Non-pigmented ciliary epithelial cell (primary cell): Measurements from ENCODE around the gene SAG.
A peak's percentile ranks its signal among the peaks of the same experiment; 100 is the strongest.

Experiments used
- DNase-seq: peaks from one replicate; pipeline ENCODE4 v3.0.0-alpha.2; 2010; ENCODE audit warnings: low read depth

SAG gene

DNA sequence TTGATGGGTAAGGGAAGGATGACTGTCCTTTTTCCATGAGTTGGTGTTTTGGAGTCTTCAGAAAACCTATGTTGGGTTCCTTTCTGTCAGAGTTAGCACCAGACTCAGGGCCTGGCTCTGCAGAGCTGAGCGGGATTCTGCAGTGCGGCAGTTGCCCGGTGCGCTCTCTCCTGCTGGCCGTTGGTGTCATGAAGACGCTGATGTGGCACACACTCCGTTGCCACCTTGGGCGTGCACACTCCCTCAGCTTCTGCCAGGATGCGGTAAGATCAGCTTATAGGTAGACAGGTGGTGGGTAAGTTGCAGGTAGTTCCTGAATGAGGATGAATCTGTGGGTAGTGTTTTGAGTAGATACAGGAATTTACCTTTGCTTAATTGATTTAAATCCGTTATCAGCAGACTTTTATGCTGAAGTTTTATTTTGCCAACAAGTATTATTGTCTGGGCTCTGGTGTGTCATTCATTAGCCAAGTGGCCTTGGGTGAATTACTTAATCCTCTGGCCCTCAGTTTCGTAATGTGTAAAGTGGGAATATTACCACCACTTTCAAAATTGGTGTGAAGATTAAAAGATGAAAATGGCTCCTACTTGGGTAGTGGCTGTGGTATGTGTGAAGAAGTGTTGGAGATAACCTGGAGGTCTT is 73.5 kb downstream of the SAG start:
- no peak for DNase-seq

GRCh38 chr2:233381638-233381995 is 74.0 kb downstream of the SAG start:
- no peak for DNase-seq

- no peak for DNase-seq
Measured at GRCh38 chr2:233384015-233384414, 76.4 kb downstream of the SAG start.

DNA sequence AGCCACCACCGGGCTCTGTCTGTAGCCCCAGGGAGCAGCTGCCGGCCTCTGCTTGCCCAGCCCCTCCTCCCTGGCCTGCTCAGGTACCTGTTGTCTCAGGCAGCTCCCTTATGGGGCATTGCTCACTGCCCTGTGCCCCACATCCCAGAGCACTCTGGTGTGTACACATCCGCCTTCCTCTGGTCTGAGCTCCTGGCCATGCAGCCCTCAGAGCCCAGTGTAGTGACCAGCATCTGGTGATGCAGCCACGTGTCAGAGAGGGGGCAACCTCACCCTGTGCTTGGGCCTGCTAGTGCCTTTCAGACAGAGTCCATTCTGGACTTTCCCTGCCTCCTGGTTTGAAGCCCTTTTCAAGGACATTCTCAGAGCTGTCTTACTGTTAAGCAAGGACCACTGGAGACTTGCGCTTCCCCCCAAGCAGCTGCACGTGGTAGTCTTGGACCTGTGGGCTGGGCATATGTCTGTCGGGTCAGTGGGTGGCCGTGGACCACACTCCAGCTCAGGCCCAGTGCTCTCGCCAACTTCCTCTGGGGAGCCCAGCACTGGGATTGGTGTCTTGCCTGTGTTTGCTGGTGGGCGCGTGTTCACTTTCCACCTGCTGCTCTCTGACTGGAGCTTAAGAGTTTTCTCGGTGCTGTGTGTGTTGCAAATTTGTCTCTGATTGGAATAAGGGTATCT is 77.3 kb downstream of the SAG start:
- DNase-seq: no peak

DNA sequence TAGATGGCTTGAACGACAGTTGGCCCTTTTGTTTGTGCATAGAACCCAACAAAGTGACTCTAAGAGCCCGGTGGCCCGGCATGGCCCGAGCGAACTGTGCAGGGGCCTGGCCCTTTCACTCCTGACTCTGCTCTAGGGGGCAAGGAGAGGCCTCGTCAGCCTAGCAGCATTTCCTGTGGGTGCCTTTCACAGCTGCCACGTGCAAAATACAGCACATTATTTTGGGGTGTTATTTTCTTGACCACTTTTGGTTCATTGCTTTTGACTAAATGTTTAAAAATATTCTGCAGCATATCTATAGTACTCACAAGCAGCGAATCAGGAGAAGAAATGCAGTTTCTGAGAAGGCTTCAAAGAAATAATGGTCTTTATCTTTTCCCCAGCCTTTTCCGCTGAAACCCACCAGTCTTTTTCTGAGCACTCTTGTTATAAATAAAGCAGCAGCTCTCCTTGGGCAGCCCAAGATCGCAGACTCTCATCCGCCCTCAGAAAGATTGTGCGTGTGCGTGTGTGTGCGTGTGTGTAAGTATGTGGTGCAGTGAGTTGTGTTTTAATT is 78.0 kb downstream of the SAG start:
- DNase-seq: no peak

GRCh38 chr2:233386382-233387041 is 78.9 kb downstream of the SAG start:
- no peak for DNase-seq

DNA sequence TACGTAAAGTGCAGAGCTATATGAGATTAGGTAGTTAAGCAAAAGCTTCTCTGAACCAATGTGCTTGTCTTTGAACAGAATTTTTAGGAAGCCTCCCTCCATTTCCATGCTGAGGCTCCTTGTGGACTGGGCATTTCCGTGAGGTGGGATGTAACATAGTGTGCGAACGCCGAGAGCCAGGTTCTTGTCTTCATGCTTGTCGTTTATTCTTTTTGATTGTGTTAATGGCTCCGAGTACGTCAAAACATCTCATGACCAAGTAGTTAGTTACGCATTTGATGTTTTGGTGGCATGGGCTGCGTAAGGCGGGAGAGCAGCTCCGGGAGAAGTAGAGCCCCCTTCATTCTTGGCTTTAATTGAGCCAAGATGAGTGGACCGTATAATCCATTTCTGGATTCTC is 79.6 kb downstream of the SAG start:
- no peak for DNase-seq

DNA sequence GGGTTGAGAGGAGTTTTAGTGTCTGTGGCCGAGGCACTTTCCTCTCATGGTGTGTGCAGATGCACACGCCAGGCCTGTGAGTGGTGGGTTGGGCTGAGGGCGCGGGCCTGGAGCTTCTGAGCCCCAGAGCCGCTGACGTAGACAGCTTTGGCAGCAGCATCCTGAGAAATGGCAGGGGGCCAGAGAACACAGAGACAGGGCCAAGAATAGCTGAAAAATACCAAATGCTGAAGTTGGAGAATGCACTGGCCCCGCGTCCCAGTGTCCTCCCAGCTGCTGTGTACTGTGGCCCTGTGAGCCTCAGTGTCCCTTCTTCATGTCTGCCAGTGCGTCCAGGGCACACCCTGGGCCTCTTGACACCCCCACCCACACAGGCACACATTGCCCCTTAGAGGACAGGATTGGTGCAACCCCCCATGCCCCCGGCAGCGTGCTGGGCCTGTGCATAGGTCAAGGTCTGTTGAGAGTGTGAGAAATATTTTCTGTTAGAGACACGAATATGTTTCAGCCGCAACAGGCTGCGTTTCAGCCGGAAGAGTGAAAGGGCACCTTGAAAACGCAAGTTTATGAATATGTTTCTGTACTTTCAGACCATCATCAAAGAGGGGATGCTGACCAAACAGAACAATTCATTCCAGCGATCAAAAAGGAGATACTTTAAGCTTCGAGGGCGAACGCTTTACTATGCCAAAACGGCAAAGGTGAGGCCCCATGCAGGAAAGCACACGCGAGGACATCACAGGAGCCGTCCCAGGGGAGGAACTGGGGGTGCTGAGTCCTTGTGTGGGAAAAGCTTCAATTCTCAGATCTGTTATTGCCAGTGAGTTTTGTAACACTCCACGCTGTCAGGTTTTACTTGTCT is 80.3 kb downstream of the SAG start:
- DNase-seq: peak; percentile 72

- DNase-seq: no peak
Measured at GRCh38 chr2:233389601-233390125, 82.0 kb downstream of the SAG start.

- no peak for DNase-seq
Measured at GRCh38 chr2:233395687-233396086, 88.1 kb downstream of the SAG start.
